ENCODE measurements around the gene PRPF40A. TPM values are rescaled to one million over a fixed set of nuclear protein-coding genes. Genes with fewer than 3 reads are reported as not detected.

Gene PRPF40A
- polyA plus RNA-seq, 4 donors = 91.0 to 151 (median 134) TPM

GRCh38 chr2:152655880-152656279 lies 61.4 kb downstream of the PRPF40A start:
- no peak for DNase-seq (ENCODE audit: low read depth in 4 of 4, low spot score in 3 of 4)

GRCh38 chr2:152651834-152652233 lies 65.4 kb downstream of the PRPF40A start:
- DNase-seq (ENCODE audit: low read depth in 4 of 4, low spot score in 3 of 4) = no peak

GRCh38 chr2:152650768-152651371 lies 66.4 kb downstream of the PRPF40A start:
- no peak for DNase-seq (ENCODE audit: low read depth in 4 of 4, low spot score in 3 of 4)

- no peak for DNase-seq (ENCODE audit: low read depth in 4 of 4, low spot score in 3 of 4)
Measured at GRCh38 chr2:152649997-152650396, 67.3 kb downstream of the PRPF40A start.

- no peak for DNase-seq (ENCODE audit: low read depth in 4 of 4, low spot score in 3 of 4)
Measured at GRCh38 chr2:152648336-152648735, 68.9 kb downstream of the PRPF40A start.

GRCh38 chr2:152647552-152647951 lies 69.7 kb downstream of the PRPF40A start:
- no peak for DNase-seq (ENCODE audit: low read depth in 4 of 4, low spot score in 3 of 4)

- DNase-seq (ENCODE audit: low read depth in 4 of 4, low spot score in 3 of 4) = no peak
Measured at GRCh38 chr2:152646775-152647174, 70.5 kb downstream of the PRPF40A start.

GRCh38 chr2:152646264-152646663 lies 71.0 kb downstream of the PRPF40A start:
- DNase-seq (ENCODE audit: low read depth in 4 of 4, low spot score in 3 of 4) = no peak

- DNase-seq (ENCODE audit: low read depth in 4 of 4, low spot score in 3 of 4) = no peak
Measured at GRCh38 chr2:152644189-152644873, 72.9 kb downstream of the PRPF40A start.

GRCh38 chr2:152638590-152638989 lies 78.7 kb downstream of the PRPF40A start:
- DNase-seq (ENCODE audit: low read depth in 4 of 4, low spot score in 3 of 4) = no peak

GRCh38 chr2:152638056-152638455 lies 79.2 kb downstream of the PRPF40A start:
- DNase-seq (ENCODE audit: low read depth in 4 of 4, low spot score in 3 of 4) = no peak

GRCh38 chr2:152637251-152637650 lies 80.0 kb downstream of the PRPF40A start:
- DNase-seq (ENCODE audit: low read depth in 4 of 4, low spot score in 3 of 4) = no peak

GRCh38 chr2:152635635-152636298 lies 81.5 kb downstream of the PRPF40A start:
- peak in 1 of 4 donors; percentile 19 for DNase-seq (ENCODE audit: low read depth in 4 of 4, low spot score in 3 of 4)

GRCh38 chr2:152632736-152633135 lies 84.5 kb downstream of the PRPF40A start:
- DNase-seq (ENCODE audit: low read depth in 4 of 4, low spot score in 3 of 4) = no peak

GRCh38 chr2:152630466-152630865 lies 86.8 kb downstream of the PRPF40A start:
- no peak for DNase-seq (ENCODE audit: low read depth in 4 of 4, low spot score in 3 of 4)

GRCh38 chr2:152629202-152629601 lies 88.1 kb downstream of the PRPF40A start:
- DNase-seq (ENCODE audit: low read depth in 4 of 4, low spot score in 3 of 4) = no peak

GRCh38 chr2:152627351-152627957 lies 89.8 kb downstream of the PRPF40A start:
- no peak for DNase-seq (ENCODE audit: low read depth in 4 of 4, low spot score in 3 of 4)

- no peak for DNase-seq (ENCODE audit: low read depth in 4 of 4, low spot score in 3 of 4)
Measured at GRCh38 chr2:152626911-152627339, 90.3 kb downstream of the PRPF40A start.

GRCh38 chr2:152624805-152625204 lies 92.5 kb downstream of the PRPF40A start:
- no peak for DNase-seq (ENCODE audit: low read depth in 4 of 4, low spot score in 3 of 4)

- no peak for DNase-seq (ENCODE audit: low read depth in 4 of 4, low spot score in 3 of 4)
Measured at GRCh38 chr2:152623775-152624174, 93.5 kb downstream of the PRPF40A start.

- no peak for DNase-seq (ENCODE audit: low read depth in 4 of 4, low spot score in 3 of 4)
Measured at GRCh38 chr2:152623076-152623740, 94.1 kb downstream of the PRPF40A start.
